ENCODE results near the gene ALK. TPM values are rescaled to one million over a fixed set of nuclear protein-coding genes. Genes with fewer than 3 reads are reported as not detected.

Gene ALK
- total and polyA plus RNA-seq, 10 of the 15 experiments (the other 5 are each of a cell fraction or from before 2014, with no cell fraction given), result 0.11 TPM; not detected in 9

DNA sequence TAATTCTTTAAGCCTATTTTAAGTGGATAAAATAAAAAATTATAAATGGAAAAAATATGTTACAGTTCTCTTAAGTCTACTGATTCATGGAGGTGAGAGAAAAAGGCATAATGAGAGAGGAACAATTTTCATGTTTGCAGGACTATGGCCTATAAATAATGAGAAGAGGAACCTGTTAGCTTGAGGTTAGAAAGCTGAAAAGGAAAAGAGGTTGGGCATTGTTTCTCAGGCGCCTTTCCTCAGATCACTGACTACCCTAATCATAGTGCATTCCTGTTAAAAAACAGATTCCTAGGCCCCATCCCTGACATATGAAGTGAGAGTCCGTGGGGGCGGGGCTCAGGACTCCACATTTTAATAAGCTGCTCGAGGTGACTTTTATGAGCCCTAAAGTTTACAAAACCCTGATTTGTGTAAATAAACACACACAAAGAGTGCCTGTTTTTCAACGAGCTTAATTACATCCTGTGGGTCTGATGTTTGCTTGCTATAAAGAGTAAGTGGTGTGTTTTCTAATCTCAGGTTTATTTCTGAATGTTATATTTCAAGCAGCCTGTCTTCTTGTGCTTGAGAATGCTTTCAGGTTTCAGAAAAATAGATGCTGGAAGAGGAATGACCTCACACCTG lies 470.7 kb downstream of the ALK start:
- ChIA-PET RAD21 (ENCODE audit: unreplicated experiment) (no interaction called here), CTCF (interaction anchor here (0.7 kb wide), 1 partner anchor 600 kb away, joined by 3 read pairs; no protein-coding TSS in a partner anchor)
- no peak for TF ChIP-seq TCF12 (IDR thresholded peaks at IDR 0.05; ENCODE audit: low read depth, low read length)
- TF ChIP-seq SPI1 (IDR thresholded peaks at IDR 0.05; ENCODE audit: borderline replicate concordance, insufficient read depth, low read depth, low read length), result no peak
- no peak for TF ChIP-seq PAX5 (IDR thresholded peaks at IDR 0.05; ENCODE audit: borderline replicate concordance, low read depth, low read length)
- TF ChIP-seq, protein P1, sequence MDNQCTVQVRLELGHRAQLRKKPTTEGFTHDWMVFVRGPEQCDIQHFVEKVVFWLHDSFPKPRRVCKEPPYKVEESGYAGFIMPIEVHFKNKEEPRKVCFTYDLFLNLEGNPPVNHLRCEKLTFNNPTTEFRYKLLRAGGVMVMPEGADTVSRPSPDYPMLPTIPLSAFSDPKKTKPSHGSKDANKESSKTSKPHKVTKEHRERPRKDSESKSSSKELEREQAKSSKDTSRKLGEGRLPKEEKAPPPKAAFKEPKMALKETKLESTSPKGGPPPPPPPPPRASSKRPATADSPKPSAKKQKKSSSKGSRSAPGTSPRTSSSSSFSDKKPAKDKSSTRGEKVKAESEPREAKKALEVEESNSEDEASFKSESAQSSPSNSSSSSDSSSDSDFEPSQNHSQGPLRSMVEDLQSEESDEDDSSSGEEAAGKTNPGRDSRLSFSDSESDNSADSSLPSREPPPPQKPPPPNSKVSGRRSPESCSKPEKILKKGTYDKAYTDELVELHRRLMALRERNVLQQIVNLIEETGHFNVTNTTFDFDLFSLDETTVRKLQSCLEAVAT (IDR thresholded peaks at IDR 0.05), result no peak
- no peak for TF ChIP-seq IKZF1 (conservative IDR thresholded peaks at IDR 0.05)
- TF ChIP-seq, protein P2, sequence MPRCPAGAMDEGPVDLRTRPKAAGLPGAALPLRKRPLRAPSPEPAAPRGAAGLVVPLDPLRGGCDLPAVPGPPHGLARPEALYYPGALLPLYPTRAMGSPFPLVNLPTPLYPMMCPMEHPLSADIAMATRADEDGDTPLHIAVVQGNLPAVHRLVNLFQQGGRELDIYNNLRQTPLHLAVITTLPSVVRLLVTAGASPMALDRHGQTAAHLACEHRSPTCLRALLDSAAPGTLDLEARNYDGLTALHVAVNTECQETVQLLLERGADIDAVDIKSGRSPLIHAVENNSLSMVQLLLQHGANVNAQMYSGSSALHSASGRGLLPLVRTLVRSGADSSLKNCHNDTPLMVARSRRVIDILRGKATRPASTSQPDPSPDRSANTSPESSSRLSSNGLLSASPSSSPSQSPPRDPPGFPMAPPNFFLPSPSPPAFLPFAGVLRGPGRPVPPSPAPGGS (IDR thresholded peaks at IDR 0.05; ENCODE audit: borderline replicate concordance, insufficient read depth, low read depth, low read length, poor library complexity, severe bottlenecking), result no peak
- no peak for TF ChIP-seq BMI1 (IDR thresholded peaks at IDR 0.05; ENCODE audit: borderline replicate concordance)
- TF ChIP-seq MYB (IDR thresholded peaks at IDR 0.05; ENCODE audit: borderline replicate concordance, low read depth, low read length), result no peak
- TF ChIP-seq E4F1 (IDR thresholded peaks at IDR 0.05; ENCODE audit: borderline replicate concordance, partially characterized antibody), result no peak
- no peak for TF ChIP-seq PML (IDR thresholded peaks at IDR 0.05; ENCODE audit: low read length)
- TF ChIP-seq SREBF1 (IDR thresholded peaks at IDR 0.05; ENCODE audit: low read length), result no peak
- no peak for TF ChIP-seq FOS (IDR thresholded peaks at IDR 0.05; ENCODE audit: borderline replicate concordance, extremely low read depth, insufficient read length)
- no peak for TF ChIP-seq GATAD2B (conservative IDR thresholded peaks at IDR 0.05; ENCODE audit: low read depth)
- no peak for TF ChIP-seq USF1 (IDR thresholded peaks at IDR 0.05; ENCODE audit: borderline replicate concordance, extremely low read length, insufficient read depth, low read depth, low read length)
- TF ChIP-seq, protein P3, sequence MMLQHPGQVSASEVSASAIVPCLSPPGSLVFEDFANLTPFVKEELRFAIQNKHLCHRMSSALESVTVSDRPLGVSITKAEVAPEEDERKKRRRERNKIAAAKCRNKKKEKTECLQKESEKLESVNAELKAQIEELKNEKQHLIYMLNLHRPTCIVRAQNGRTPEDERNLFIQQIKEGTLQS (IDR thresholded peaks at IDR 0.05; ENCODE audit: borderline replicate concordance, extremely low read depth, low read depth, low read length), result no peak

More for the DNA sequence above, 470.7 kb downstream of the ALK start:
- no peak for FAIRE-seq
- H3K4me3 ChIP-seq, result no peak overlapping the region
- no peak overlapping the region for H3K27ac ChIP-seq (ENCODE audit: control insufficient read depth, insufficient read depth)
- BruUV-seq (replicated peaks), result no TSS peak
- intact Hi-C loops (cut with micrococcal nuclease; ENCODE audit: unreplicated experiment), result no loop called here
- no peaks in the 10 kb centered on the region for H3K9me3 ChIP-seq (replicated peaks; ENCODE audit: control insufficient read depth, insufficient read depth, low read length)
- no peak for DNase-seq (ENCODE audit: low read depth, low spot score)
- WGBS (ENCODE audit: insufficient coverage, insufficient replicate concordance, low lambda C conversion rate, missing lambda C conversion rate), result 4% methylated on average over 5 of the region's 5 CpGs
- ChIA-PET POLR2A (no interaction called here), SMC1A (ENCODE audit: uncharacterized antibody, unreplicated experiment) (no interaction called here)
- H3K27me3 ChIP-seq (replicated peaks in 1 of 2; ENCODE audit: control insufficient read depth in 2 of 2, insufficient read depth in 2 of 2, low read length in 1 of 2), result 0 out of 4 replicates have a peak, but pooled peaks cover 0 to 3% of the 10 kb centered on the region in 2 experiments
- no peaks in the 10 kb centered on the region for H3K36me3 ChIP-seq (ENCODE audit: control insufficient read depth in 2 of 2, insufficient read depth in 2 of 2, low read length in 1 of 2)
- no peak overlapping the region for H2AFZ ChIP-seq (ENCODE audit: control insufficient read depth, low read depth, low read length)
- H3K79me2 ChIP-seq (ENCODE audit: control insufficient read depth, insufficient read depth, low read length), result no peaks in the 10 kb centered on the region
- ATAC-seq, result no peak
- no peaks in the 10 kb centered on the region for H4K20me1 ChIP-seq (ENCODE audit: control insufficient read depth, insufficient read depth)
- H3K4me2 ChIP-seq (ENCODE audit: control insufficient read depth, insufficient read depth), result no peak overlapping the region
- in situ Hi-C loops (cut with MboI), result no loop called here
- H3K4me1 ChIP-seq (ENCODE audit: control insufficient read depth, insufficient read depth, low read length), result no peaks in the 10 kb centered on the region; the same call in 1 of the 2 replicates
- H3K9ac ChIP-seq (ENCODE audit: control insufficient read depth, insufficient read depth, low read length), result no peak overlapping the region

All from GM12878 (cell line).